Esophagus squamous epithelium (tissue), 4 donors: Measurements from ENCODE around the gene ZNF593.

Experiments used
- CTCF ChIP-seq, 6 experiments: fragments of 450-650 bp in 4 of 6; fragments of 200-600 bp in 2 of 6; sonication (generic) in 2 of 6; IDR thresholded peaks; one replicate each; pipeline ENCODE4 v1.5.1; 2016 to 2019; ENCODE audit warnings: antibody characterized with exemption in 6 of 6, mild to moderate bottlenecking in 4 of 6, moderate library complexity in 4 of 6
- POLR2A ChIP-seq, 4 donors: fragments of 450-650 bp; IDR thresholded peaks; one replicate each; pipeline ENCODE4 v1.6.1; 2017; ENCODE audit warnings: antibody characterized with exemption in 4 of 4, mild to moderate bottlenecking in 4 of 4, moderate library complexity in 3 of 4

GRCh38 chr1:26158908-26159742, 10.6 kb upstream of the ZNF593 start, which contains the start of gene FAM110D:
- TF ChIP-seq CTCF (IDR thresholded peaks at IDR 0.05) (no peak), POLR2A (IDR thresholded peaks at IDR 0.05) (peak in 1 of 4 donors; percentile 21)
